ENCODE data around the gene SERINC1. TPM values are rescaled to one million over a fixed set of nuclear protein-coding genes. Genes with fewer than 3 reads are reported as not detected.

SERINC1 gene
- total and polyA plus RNA-seq, 2 of the 4 experiments (the other 2 are of a cell fraction), result 79.8 to 123 TPM

DNA sequence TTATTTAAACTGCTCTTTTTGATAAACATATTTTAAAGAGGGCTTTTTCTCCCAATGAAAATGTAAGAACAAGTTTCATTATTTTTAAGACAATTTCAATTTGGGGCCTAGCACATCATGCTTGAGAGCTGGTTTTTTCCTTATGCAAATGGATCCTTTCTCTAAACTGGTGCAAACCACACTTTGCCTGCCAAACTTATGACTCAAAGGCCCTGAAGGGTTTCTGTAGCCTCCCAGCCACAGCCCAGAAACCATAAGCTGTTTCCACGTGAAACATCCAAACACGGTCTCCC, 72.6 kb downstream of the SERINC1 start (continued):
- TF ChIP-seq, protein P1, sequence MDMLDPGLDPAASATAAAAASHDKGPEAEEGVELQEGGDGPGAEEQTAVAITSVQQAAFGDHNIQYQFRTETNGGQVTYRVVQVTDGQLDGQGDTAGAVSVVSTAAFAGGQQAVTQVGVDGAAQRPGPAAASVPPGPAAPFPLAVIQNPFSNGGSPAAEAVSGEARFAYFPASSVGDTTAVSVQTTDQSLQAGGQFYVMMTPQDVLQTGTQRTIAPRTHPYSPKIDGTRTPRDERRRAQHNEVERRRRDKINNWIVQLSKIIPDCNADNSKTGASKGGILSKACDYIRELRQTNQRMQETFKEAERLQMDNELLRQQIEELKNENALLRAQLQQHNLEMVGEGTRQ (IDR thresholded peaks at IDR 0.05; ENCODE audit: low read depth, low read length), result no peak
- TF ChIP-seq BHLHE40 (IDR thresholded peaks at IDR 0.05; ENCODE audit: low read depth, low read length), result no peak

DNA sequence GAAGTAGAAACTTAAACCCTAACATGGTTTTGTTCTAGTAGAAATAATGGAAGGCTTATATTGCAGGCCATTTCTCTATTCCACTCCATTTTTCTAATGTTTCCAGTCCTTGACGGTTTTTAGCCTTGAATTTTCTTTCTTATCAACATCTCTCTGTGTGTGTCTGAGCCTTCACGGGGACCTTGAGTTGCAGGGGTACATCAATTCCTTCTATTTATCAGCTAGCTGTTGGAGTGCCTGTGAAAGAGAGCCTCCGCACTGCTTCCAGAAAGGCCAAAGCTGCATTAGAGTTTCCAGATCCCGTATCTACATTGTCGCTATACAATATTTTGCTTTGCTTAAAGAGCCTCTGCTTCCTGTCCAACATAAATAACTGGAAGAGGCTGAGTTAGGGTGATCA, 77.6 kb downstream of the SERINC1 start:
- ChIA-PET POLR2A (ENCODE audit: unreplicated experiment) (no interaction called here), CTCF (interaction anchor here (1.4 kb wide), 2 partner anchors 11 to 13 kb away, joined by 3 to 4 read pairs; no protein-coding TSS in a partner anchor)
- no CpG with 5 or more reads among the region's 5 CpGs for WGBS, 2 experiments (ENCODE audit: extremely low coverage in 2 of 2, insufficient read length in 1 of 2)
- Histone ChIP-seq H4K5ac (ENCODE audit: low read depth, low read length) (no peak overlapping the region), H2BK5ac (ENCODE audit: low read depth, low read length, poor library complexity, severe bottlenecking) (no peak overlapping the region), H2AK9ac (replicated peaks; ENCODE audit: low read depth, low read length, poor library complexity) (no peak overlapping the region), H3K9ac (ENCODE audit: low read depth, low read length) (no peak overlapping the region), H3K36me3 (ENCODE audit: control insufficient read depth, insufficient read depth, low read length) (no peaks in the 10 kb centered on the region), H4K8ac (ENCODE audit: low read depth in 2 of 2, low read length in 2 of 2) (no peak overlapping the region), H3K56ac (ENCODE audit: extremely low read depth, insufficient read depth, low read length) (no peak overlapping the region), H2BK15ac (ENCODE audit: low read depth, low read length) (no peak overlapping the region), H3K18ac (ENCODE audit: low read depth, low read length) (no peak overlapping the region), H3K27me3 (ENCODE audit: control insufficient read depth, insufficient read depth, low read length) (no peaks in the 10 kb centered on the region), H2AFZ (replicated peaks; ENCODE audit: low read length, poor library complexity) (no peak overlapping the region), H3K14ac (replicated peaks; ENCODE audit: low read depth, low read length) (no peak overlapping the region), H4K91ac (ENCODE audit: insufficient read depth, low read depth, low read length) (no peak overlapping the region), H2BK20ac (ENCODE audit: low read depth, low read length) (no peak overlapping the region), H2AK5ac (ENCODE audit: low read depth, low read length) (no peak overlapping the region), H3K4me1 (ENCODE audit: control insufficient read depth, insufficient read depth, low read length) (no peaks in the 10 kb centered on the region; the same call in 1 of the 2 replicates), H3K23ac (ENCODE audit: low read depth, low read length) (no peak overlapping the region), H3K4me3 (ENCODE audit: insufficient read depth, low read depth, low read length) (no peak overlapping the region), H3K79me1 (ENCODE audit: low read depth in 1 of 2, low read length in 2 of 2) (no peaks in the 10 kb centered on the region), H3K4me2 (ENCODE audit: low read depth, low read length) (no peak overlapping the region), H2BK120ac (ENCODE audit: low read depth, low read length) (no peak overlapping the region), H3K9me1 (ENCODE audit: insufficient read depth, low read length) (no peaks in the 10 kb centered on the region), H3K4ac (ENCODE audit: low read depth, low read length) (no peak overlapping the region), H3K27ac (ENCODE audit: insufficient read depth, low read length) (no peak overlapping the region), H3K9me3 (ENCODE audit: control insufficient read depth, insufficient read depth, low read length) (no peaks in the 10 kb centered on the region), H4K20me1 (ENCODE audit: insufficient read depth, low read length) (no peaks in the 10 kb centered on the region)
- no peak for ATAC-seq (ENCODE audit: low read depth)
- in situ Hi-C loops (cut with MboI; ENCODE audit: low sequenced_read_pairs) (no loop called here), intact Hi-C loops (cut with micrococcal nuclease) (no loop called here), dilution Hi-C loops (cut with HindIII; ENCODE audit: low sequenced_read_pairs, unreplicated experiment) (no loop called here)
- BruUV-seq (replicated peaks), result no TSS peak
- TF ChIP-seq RCOR1 (IDR thresholded peaks at IDR 0.05; ENCODE audit: insufficient replicate concordance, low read length), result no peak
- no peak for TF ChIP-seq SMC3 (IDR thresholded peaks at IDR 0.05; ENCODE audit: low read depth, low read length)
- TF ChIP-seq MAZ (IDR thresholded peaks at IDR 0.05; ENCODE audit: borderline replicate concordance, low read depth, low read length), result no peak
- TF ChIP-seq, protein P2, sequence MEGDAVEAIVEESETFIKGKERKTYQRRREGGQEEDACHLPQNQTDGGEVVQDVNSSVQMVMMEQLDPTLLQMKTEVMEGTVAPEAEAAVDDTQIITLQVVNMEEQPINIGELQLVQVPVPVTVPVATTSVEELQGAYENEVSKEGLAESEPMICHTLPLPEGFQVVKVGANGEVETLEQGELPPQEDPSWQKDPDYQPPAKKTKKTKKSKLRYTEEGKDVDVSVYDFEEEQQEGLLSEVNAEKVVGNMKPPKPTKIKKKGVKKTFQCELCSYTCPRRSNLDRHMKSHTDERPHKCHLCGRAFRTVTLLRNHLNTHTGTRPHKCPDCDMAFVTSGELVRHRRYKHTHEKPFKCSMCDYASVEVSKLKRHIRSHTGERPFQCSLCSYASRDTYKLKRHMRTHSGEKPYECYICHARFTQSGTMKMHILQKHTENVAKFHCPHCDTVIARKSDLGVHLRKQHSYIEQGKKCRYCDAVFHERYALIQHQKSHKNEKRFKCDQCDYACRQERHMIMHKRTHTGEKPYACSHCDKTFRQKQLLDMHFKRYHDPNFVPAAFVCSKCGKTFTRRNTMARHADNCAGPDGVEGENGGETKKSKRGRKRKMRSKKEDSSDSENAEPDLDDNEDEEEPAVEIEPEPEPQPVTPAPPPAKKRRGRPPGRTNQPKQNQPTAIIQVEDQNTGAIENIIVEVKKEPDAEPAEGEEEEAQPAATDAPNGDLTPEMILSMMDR (conservative IDR thresholded peaks at IDR 0.05; ENCODE audit: low read depth, low read length), result no peak
- no peak for TF ChIP-seq POLR2A (IDR thresholded peaks at IDR 0.05; ENCODE audit: low read depth, low read length)
- TF ChIP-seq, protein P3, sequence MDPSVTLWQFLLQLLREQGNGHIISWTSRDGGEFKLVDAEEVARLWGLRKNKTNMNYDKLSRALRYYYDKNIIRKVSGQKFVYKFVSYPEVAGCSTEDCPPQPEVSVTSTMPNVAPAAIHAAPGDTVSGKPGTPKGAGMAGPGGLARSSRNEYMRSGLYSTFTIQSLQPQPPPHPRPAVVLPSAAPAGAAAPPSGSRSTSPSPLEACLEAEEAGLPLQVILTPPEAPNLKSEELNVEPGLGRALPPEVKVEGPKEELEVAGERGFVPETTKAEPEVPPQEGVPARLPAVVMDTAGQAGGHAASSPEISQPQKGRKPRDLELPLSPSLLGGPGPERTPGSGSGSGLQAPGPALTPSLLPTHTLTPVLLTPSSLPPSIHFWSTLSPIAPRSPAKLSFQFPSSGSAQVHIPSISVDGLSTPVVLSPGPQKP (IDR thresholded peaks at IDR 0.05; ENCODE audit: borderline replicate concordance, low read depth, low read length), result no peak
- no peak for TF ChIP-seq FOS (IDR thresholded peaks at IDR 0.05; ENCODE audit: low read depth, low read length)
- DNase-seq, result no peak
